K562 (cell line): ENCODE measurements around the gene HVCN1. TPM values are rescaled to one million over a fixed set of nuclear protein-coding genes. Genes with fewer than 3 reads are reported as not detected.

ENCODE experiments used
- ATF1 ChIP-seq, 2 experiments: fragments of 450-650 bp in 1 of 2; IDR thresholded peaks; 2 replicates each; pipeline ENCODE4 v1.6.1; 2016; ENCODE audit warnings: missing compliant biosample characterization in 1 of 2, missing genetic modification characterization in 1 of 2
- FUS ChIP-seq: fragments of 200-400 bp; formaldehyde crosslinking; optimal IDR thresholded peaks from 2 replicates; pipeline ENCODE3; 2017; ENCODE audit warnings: low read depth, low read length
- HCFC1 ChIP-seq: IDR thresholded peaks from 2 replicates; pipeline ENCODE4 v1.6.1; 2012; ENCODE audit warnings: low read depth, low read length, improper control_type of control experiment
- KLF13 ChIP-seq: fragments of 450-650 bp; IDR thresholded peaks from 2 replicates; pipeline ENCODE4 v1.6.1; 2016; ENCODE audit warnings: missing genetic modification characterization, low read depth, mild to moderate bottlenecking, missing compliant biosample characterization, moderate library complexity, borderline replicate concordance
- REST ChIP-seq, 2 experiments: fragments of 450-650 bp; formaldehyde crosslinking in 1 of 2; IDR thresholded peaks; 2 replicates each; pipeline versions ENCODE4 v1.4.0 to v1.6.1; 2014 to 2020; ENCODE audit warnings: mild to moderate bottlenecking in 2 of 2, borderline replicate concordance in 1 of 2, low read depth in 1 of 2
- SMARCE1 ChIP-seq: fragments of 450-650 bp; IDR thresholded peaks from 2 replicates; pipeline ENCODE4 v1.7.1; 2016; ENCODE audit warnings: mild to moderate bottlenecking
- THAP12 ChIP-seq: fragments of 250-450 bp; sonication (Bioruptor Pico); IDR thresholded peaks from 2 replicates; pipeline ENCODE4 v1.9.0; 2021; ENCODE audit warnings: mild to moderate bottlenecking, inconsistent platforms
- ZKSCAN1 ChIP-seq: fragments of 150-350 bp; IDR thresholded peaks from 2 replicates; pipeline ENCODE4 v1.6.1; 2016; ENCODE audit warnings: low read depth, low read length
- ZNF12 ChIP-seq: sonication (generic); formaldehyde crosslinking; IDR thresholded peaks from 2 replicates; pipeline ENCODE4 v1.4.0; 2020; ENCODE audit warnings: mild to moderate bottlenecking, missing genetic modification reagents
- ZNF431 ChIP-seq: sonication (generic); formaldehyde crosslinking; IDR thresholded peaks from 2 replicates; pipeline ENCODE4 v1.8.0; 2022; ENCODE audit warnings: mild to moderate bottlenecking, missing genetic modification reagents
- polyA plus RNA-seq, 8 experiments: library from polyadenylated mRNA; depleted of rRNA in 4 of 8; stranded (reverse) in 5 of 8; unstranded in 3 of 8; fragments of >200 nt; fragmentation: Nextera tagmentation in 2 of 8; fragmentation: Illumina TruSeq in 1 of 8; extraction: Ambion mirVana in 2 of 8; extraction: Trizol in 1 of 8; gene quantifications; 2 replicates each; pipeline versions ENCODE4 v1.2.1 to v1.2.3, GENCODE V29; 2011 to 2014; ENCODE audit warnings: inconsistent platforms in 1 of 8, missing spikeins in 1 of 8
- total RNA-seq, 7 experiments: library from RNA; depleted of rRNA in 6 of 7; stranded (reverse); fragments of >200 nt in 6 of 7; fragmentation: Illumina TruSeq in 2 of 7; extraction: Trizol in 2 of 7; gene quantifications; 2 replicates each; pipeline versions ENCODE4 v1.2.1 to v1.2.3, GENCODE V29; 2011 to 2021; ENCODE audit warnings: low replicate concordance in 1 of 7

HVCN1 gene
- total and polyA plus RNA-seq, 9 of the 15 experiments (the other 6 are each of a cell fraction or from before 2014, with no cell fraction given), result 0.21 to 1.4 (median 0.74) TPM

- TF ChIP-seq ZNF12 (CRISPR knock-in tag), result 0 out of 2 replicates have a peak, but pooled peaks have one; percentile 60
- no peak for TF ChIP-seq ATF1 (CRISPR knock-in tag; IDR thresholded peaks at IDR 0.05)
- TF ChIP-seq ATF1 (tag; IDR thresholded peaks at IDR 0.05), result peak; percentile 59; the same call in 1 of the 2 replicates
- TF ChIP-seq ZNF431 (CRISPR knock-in tag), result no peak
- TF ChIP-seq ZKSCAN1, result 0 out of 2 replicates have a peak, but pooled peaks have one; percentile 12
- no peak for TF ChIP-seq FUS
- TF ChIP-seq THAP12 (CRISPR knock-in tag), result peak; percentile 60; the same call in 1 of the 2 replicates
- no peak for TF ChIP-seq HCFC1
- TF ChIP-seq SMARCE1, result 0 out of 2 replicates have a peak, but pooled peaks have one; percentile 15
- TF ChIP-seq KLF13, result peak; percentile 77
- TF ChIP-seq REST (IDR thresholded peaks at IDR 0.05; ENCODE audit: borderline replicate concordance), result peak; percentile 44; the same call in 1 of the 2 replicates
- TF ChIP-seq REST (CRISPR knock-in tag; IDR thresholded peaks at IDR 0.05; ENCODE audit: low read depth), result peak; percentile 50; the same call in 1 of the 2 replicates
These were observed 74.9 kb downstream of the HVCN1 start, which contains the start of gene TCTN1 (continued) for GRCh38 chr12:110613771-110614684.
